Hypothalamus (tissue), 51 donors: ENCODE data around the gene MAB21L2.

Experiments
- DNase-seq, 51 donors: peaks; one replicate each; lab custom pipeline; 2025; lab: John Stamatoyannopoulos, UW

MAB21L2 gene

GRCh38 chr4:150573534-150573933 is 8.4 kb upstream of the MAB21L2 start:
- DNase-seq, result no peak

- no peak for DNase-seq
Observed at GRCh38 chr4:150574678-150575077, 7.3 kb upstream of the MAB21L2 start.

- no peak for DNase-seq
Observed at GRCh38 chr4:150577796-150578195, 4.2 kb upstream of the MAB21L2 start.

GRCh38 chr4:150578745-150579501 is 3.0 kb upstream of the MAB21L2 start:
- no peak for DNase-seq

- DNase-seq, result peak in 1 of 51 donors; percentile 0
Observed at GRCh38 chr4:150579551-150580234, 2.3 kb upstream of the MAB21L2 start.

GRCh38 chr4:150580306-150580705 is 1.6 kb upstream of the MAB21L2 start:
- DNase-seq, result no peak

GRCh38 chr4:150581056-150581605 is 820 bp upstream of the MAB21L2 start:
- no peak for DNase-seq

GRCh38 chr4:150581641-150582051 is 305 bp upstream of the MAB21L2 start:
- no peak for DNase-seq

- DNase-seq, result no peak
Observed at GRCh38 chr4:150582873-150583286, 929 bp downstream of the MAB21L2 start.

GRCh38 chr4:150583287-150584110 is 1.5 kb downstream of the MAB21L2 start:
- peak in 12 of 51 donors; percentile 3 to 23 (median 11) for DNase-seq

GRCh38 chr4:150584111-150584915 is 2.4 kb downstream of the MAB21L2 start:
- no peak for DNase-seq

GRCh38 chr4:150585611-150586010 is 3.7 kb downstream of the MAB21L2 start:
- no peak for DNase-seq

- no peak for DNase-seq
Observed at GRCh38 chr4:150586162-150586810, 4.3 kb downstream of the MAB21L2 start.

GRCh38 chr4:150588316-150588715 is 6.4 kb downstream of the MAB21L2 start:
- DNase-seq, result no peak

GRCh38 chr4:150589157-150589556 is 7.2 kb downstream of the MAB21L2 start:
- no peak for DNase-seq

GRCh38 chr4:150590631-150591030 is 8.7 kb downstream of the MAB21L2 start:
- no peak for DNase-seq

- no peak for DNase-seq
Observed at GRCh38 chr4:150591406-150591805, 9.5 kb downstream of the MAB21L2 start.

- DNase-seq, result no peak
Observed at GRCh38 chr4:150591904-150592303, 10.0 kb downstream of the MAB21L2 start.

- no peak for DNase-seq
Observed at GRCh38 chr4:150593996-150594395, 12.0 kb downstream of the MAB21L2 start.

GRCh38 chr4:150598909-150599308 is 17.0 kb downstream of the MAB21L2 start:
- DNase-seq, result no peak
